A673 (cell line): ENCODE results near the gene ATP1A2. TPM values are rescaled to one million over a fixed set of nuclear protein-coding genes. Genes with fewer than 3 reads are reported as not detected.
A peak's percentile ranks its signal among the peaks of the same experiment; 100 is the strongest.

Source experiments
- BruUV-seq: library from RNA; stranded (reverse); fragments of 400-500 nt; replicated peaks from 2 replicates; lab custom pipeline; 2021; lab: Mats Ljungman, UMichigan
- CTCF ChIA-PET: fragments of 300-600 bp; sonication (Branson Sonifier 250); formaldehyde crosslinking; loops from one replicate; lab custom pipeline; 2022; ENCODE audit warnings: antibody characterized with exemption; lab: Charles Lee
- POLR2A ChIA-PET: fragments of 300-600 bp; sonication (Branson Sonifier 250); formaldehyde crosslinking; loops from one replicate; lab custom pipeline; 2022; ENCODE audit warnings: antibody characterized with exemption; ENCODE audit not compliant: low non-redundant PET; lab: Charles Lee
- DNase-seq: peaks from one replicate; pipeline ENCODE4 v3.0.0-alpha.2; 2015; ENCODE audit warnings: low spot score
- H3K27ac ChIP-seq: fragments of 200-600 bp; sonication (generic); 2 replicates; pipeline ENCODE4 v1.5.1; 2016; ENCODE audit warnings: mixed run types, low read depth, mild to moderate bottlenecking, mixed read lengths, antibody characterized with exemption, low read length; ENCODE audit not compliant: poor library complexity, severe bottlenecking
- H3K27me3 ChIP-seq: fragments of 200-600 bp; sonication (generic); replicated peaks from 2 replicates; pipeline ENCODE4 v1.6.1; 2017; ENCODE audit warnings: mixed run types, low read depth, mild to moderate bottlenecking, mixed read lengths, antibody characterized with exemption, low read length; ENCODE audit not compliant: insufficient read depth, poor library complexity
- H3K36me3 ChIP-seq: fragments of 200-600 bp; sonication (generic); 2 replicates; pipeline ENCODE4 v1.6.1; 2016; ENCODE audit warnings: mixed run types, mild to moderate bottlenecking, mixed read lengths, antibody characterized with exemption, low read length; ENCODE audit not compliant: insufficient read depth, poor library complexity, severe bottlenecking
- H3K4me1 ChIP-seq: fragments of 200-600 bp; sonication (generic); 2 replicates; pipeline ENCODE4 v1.6.1; 2017; ENCODE audit warnings: mixed run types, mild to moderate bottlenecking, mixed read lengths, antibody characterized with exemption, low read length; ENCODE audit not compliant: insufficient read depth, poor library complexity, severe bottlenecking
- H3K4me3 ChIP-seq: fragments of 200-600 bp; sonication (generic); 2 replicates; pipeline ENCODE4 v1.5.1; 2016; ENCODE audit warnings: low read depth, mixed run types, mild to moderate bottlenecking, mixed read lengths, low read length; ENCODE audit not compliant: poor library complexity, severe bottlenecking
- H3K9me3 ChIP-seq: fragments of 200-600 bp; sonication (generic); 2 replicates; pipeline ENCODE4 v1.6.1; 2016; ENCODE audit warnings: mixed run types, low read depth, mild to moderate bottlenecking, mixed read lengths, antibody characterized with exemption, low read length; ENCODE audit not compliant: poor library complexity, severe bottlenecking
- EZH2 ChIP-seq: fragments of 200-600 bp; sonication (generic); IDR thresholded peaks from 2 replicates; pipeline ENCODE4 v1.6.1; 2017; ENCODE audit warnings: borderline replicate concordance, low read depth, mild to moderate bottlenecking, mixed read lengths, antibody characterized with exemption, low read length; ENCODE audit not compliant: poor library complexity, severe bottlenecking
- intact Hi-C: fragments of 100-400 bp; cut with micrococcal nuclease; formaldehyde crosslinking; loops from one replicate; pipeline ENCODE4 v1.10.0; 2022; ENCODE audit not compliant: unreplicated experiment
- total RNA-seq: library from RNA; stranded (reverse); gene quantifications from 2 replicates; pipeline ENCODE4 v1.2.3, GENCODE V29; 2021
- TF ChIP-seq, protein P1 (sequence below): fragments of 300-800, 200-600 bp; sonication (generic); conservative IDR thresholded peaks from 2 replicates; pipeline ENCODE4 v1.5.1; 2017; ENCODE audit warnings: low read depth, mild to moderate bottlenecking, antibody characterized with exemption, low read length, moderate library complexity, mixed read lengths

ATP1A2 gene
- total RNA-seq, 1 experiment from 2014 or later = not detected

- H3K4me3 ChIP-seq = no peak overlapping the region
- no peaks in the 10 kb centered on the region for H3K9me3 ChIP-seq
- ChIA-PET POLR2A (no interaction called here), CTCF (no interaction called here)
- intact Hi-C loops = no loop called here
- no peaks in the 10 kb centered on the region for H3K36me3 ChIP-seq
- H3K4me1 ChIP-seq = no peaks in the 10 kb centered on the region
- DNase-seq = no peak
- TF ChIP-seq, protein P1, sequence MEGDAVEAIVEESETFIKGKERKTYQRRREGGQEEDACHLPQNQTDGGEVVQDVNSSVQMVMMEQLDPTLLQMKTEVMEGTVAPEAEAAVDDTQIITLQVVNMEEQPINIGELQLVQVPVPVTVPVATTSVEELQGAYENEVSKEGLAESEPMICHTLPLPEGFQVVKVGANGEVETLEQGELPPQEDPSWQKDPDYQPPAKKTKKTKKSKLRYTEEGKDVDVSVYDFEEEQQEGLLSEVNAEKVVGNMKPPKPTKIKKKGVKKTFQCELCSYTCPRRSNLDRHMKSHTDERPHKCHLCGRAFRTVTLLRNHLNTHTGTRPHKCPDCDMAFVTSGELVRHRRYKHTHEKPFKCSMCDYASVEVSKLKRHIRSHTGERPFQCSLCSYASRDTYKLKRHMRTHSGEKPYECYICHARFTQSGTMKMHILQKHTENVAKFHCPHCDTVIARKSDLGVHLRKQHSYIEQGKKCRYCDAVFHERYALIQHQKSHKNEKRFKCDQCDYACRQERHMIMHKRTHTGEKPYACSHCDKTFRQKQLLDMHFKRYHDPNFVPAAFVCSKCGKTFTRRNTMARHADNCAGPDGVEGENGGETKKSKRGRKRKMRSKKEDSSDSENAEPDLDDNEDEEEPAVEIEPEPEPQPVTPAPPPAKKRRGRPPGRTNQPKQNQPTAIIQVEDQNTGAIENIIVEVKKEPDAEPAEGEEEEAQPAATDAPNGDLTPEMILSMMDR = no peak
- TF ChIP-seq EZH2 = no peak
- BruUV-seq = no TSS peak
- H3K27ac ChIP-seq = no peak overlapping the region
- H3K27me3 ChIP-seq = peaks cover 47% of the 10 kb centered on the region
These were observed 32.6 kb upstream of the ATP1A2 start for GRCh38 chr1:160082926-160083325.

- H3K27me3 ChIP-seq = peaks cover 41% of the 10 kb centered on the region
- TF ChIP-seq EZH2 = no peak
- TF ChIP-seq, protein P1 = peak; percentile 59
- no peak overlapping the region for H3K27ac ChIP-seq
- ChIA-PET CTCF (interaction anchor here (1.2 kb wide), 1 partner anchor 168 kb away, joined by 4 read pairs; no protein-coding TSS in a partner anchor), POLR2A (no interaction called here)
- H3K4me1 ChIP-seq = no peaks in the 10 kb centered on the region
- no peaks in the 10 kb centered on the region for H3K36me3 ChIP-seq
- no TSS peak for BruUV-seq
- no peaks in the 10 kb centered on the region for H3K9me3 ChIP-seq
- no peak overlapping the region for H3K4me3 ChIP-seq
- DNase-seq = no peak
- intact Hi-C loops = no loop called here
These were observed 31.4 kb upstream of the ATP1A2 start for GRCh38 chr1:160083968-160084770.

GRCh38 chr1:160084771-160085321 is 30.7 kb upstream of the ATP1A2 start:
- intact Hi-C loops = loop anchor here (1.0 to 5.0 kb wide), 2 partner anchors 38 to 206 kb away; no protein-coding TSS in a partner anchor
- H3K36me3 ChIP-seq = no peaks in the 10 kb centered on the region
- H3K9me3 ChIP-seq = no peaks in the 10 kb centered on the region
- ChIA-PET CTCF (interaction anchor here (1.2 kb wide), 1 partner anchor 167 kb away, joined by 4 read pairs; no protein-coding TSS in a partner anchor), POLR2A (no interaction called here)
- no TSS peak for BruUV-seq
- no peaks in the 10 kb centered on the region for H3K4me1 ChIP-seq
- no peak overlapping the region for H3K4me3 ChIP-seq
- no peak for TF ChIP-seq EZH2
- TF ChIP-seq, protein P1 = no peak
- H3K27ac ChIP-seq = no peak overlapping the region
- H3K27me3 ChIP-seq = peaks cover 34% of the 10 kb centered on the region
- no peak for DNase-seq
